ENCODE results near the gene C11orf21. TPM values are rescaled to one million over a fixed set of nuclear protein-coding genes. Genes with fewer than 3 reads are reported as not detected.

The C11orf21 gene
- total RNA-seq, 1 donor from 2014 or later = not detected

DNA sequence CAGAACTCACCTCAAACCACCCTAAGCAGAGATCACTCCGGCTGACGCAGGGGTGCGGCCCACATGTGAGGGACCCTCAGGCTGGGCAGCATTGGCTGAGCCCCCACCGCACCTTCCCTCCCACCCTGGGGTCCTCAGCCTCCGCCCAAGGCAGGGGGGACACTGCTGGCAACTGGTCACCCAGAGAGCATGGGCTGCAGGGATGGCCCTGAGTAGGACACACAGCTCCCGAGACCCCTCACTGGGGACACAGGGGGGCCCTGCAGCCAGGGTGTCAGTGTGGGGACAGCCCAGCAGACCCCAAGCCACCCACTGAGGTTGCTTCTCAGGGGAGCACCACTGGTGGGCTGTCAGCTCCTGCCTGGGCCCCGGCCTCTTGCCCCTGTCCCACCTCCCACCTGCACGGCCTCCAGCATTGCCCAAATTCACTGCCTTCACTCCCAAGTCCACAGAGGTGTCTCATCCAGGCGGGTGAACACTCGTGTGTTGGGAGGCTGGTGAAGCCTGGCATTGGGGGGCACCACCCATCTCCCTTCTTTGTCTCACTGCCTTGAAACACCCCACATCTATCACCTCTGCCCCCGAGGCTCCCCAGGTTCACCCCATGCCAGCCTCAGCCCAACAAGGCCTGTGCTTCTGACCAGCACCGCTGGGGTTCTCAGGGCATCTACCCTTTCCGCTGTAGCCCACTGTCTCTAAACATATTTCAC, 4.7 kb downstream of the C11orf21 start:
- H3K4me3 ChIP-seq (ENCODE audit: low read depth, low read length) = no peak overlapping the region
- H3K27me3 ChIP-seq (ENCODE audit: control insufficient read depth, insufficient read depth, low read length) = no peaks in the 10 kb centered on the region
- TF ChIP-seq, protein P1, sequence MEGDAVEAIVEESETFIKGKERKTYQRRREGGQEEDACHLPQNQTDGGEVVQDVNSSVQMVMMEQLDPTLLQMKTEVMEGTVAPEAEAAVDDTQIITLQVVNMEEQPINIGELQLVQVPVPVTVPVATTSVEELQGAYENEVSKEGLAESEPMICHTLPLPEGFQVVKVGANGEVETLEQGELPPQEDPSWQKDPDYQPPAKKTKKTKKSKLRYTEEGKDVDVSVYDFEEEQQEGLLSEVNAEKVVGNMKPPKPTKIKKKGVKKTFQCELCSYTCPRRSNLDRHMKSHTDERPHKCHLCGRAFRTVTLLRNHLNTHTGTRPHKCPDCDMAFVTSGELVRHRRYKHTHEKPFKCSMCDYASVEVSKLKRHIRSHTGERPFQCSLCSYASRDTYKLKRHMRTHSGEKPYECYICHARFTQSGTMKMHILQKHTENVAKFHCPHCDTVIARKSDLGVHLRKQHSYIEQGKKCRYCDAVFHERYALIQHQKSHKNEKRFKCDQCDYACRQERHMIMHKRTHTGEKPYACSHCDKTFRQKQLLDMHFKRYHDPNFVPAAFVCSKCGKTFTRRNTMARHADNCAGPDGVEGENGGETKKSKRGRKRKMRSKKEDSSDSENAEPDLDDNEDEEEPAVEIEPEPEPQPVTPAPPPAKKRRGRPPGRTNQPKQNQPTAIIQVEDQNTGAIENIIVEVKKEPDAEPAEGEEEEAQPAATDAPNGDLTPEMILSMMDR (IDR thresholded peaks at IDR 0.05; ENCODE audit: insufficient read depth, low read length, severe bottlenecking) = no peak
- no peak for FAIRE-seq
- no peaks in the 10 kb centered on the region for H3K36me3 ChIP-seq (ENCODE audit: control insufficient read depth, insufficient read depth, low read length)
- DNase-seq (ENCODE audit: low read depth) = no peak

DNA sequence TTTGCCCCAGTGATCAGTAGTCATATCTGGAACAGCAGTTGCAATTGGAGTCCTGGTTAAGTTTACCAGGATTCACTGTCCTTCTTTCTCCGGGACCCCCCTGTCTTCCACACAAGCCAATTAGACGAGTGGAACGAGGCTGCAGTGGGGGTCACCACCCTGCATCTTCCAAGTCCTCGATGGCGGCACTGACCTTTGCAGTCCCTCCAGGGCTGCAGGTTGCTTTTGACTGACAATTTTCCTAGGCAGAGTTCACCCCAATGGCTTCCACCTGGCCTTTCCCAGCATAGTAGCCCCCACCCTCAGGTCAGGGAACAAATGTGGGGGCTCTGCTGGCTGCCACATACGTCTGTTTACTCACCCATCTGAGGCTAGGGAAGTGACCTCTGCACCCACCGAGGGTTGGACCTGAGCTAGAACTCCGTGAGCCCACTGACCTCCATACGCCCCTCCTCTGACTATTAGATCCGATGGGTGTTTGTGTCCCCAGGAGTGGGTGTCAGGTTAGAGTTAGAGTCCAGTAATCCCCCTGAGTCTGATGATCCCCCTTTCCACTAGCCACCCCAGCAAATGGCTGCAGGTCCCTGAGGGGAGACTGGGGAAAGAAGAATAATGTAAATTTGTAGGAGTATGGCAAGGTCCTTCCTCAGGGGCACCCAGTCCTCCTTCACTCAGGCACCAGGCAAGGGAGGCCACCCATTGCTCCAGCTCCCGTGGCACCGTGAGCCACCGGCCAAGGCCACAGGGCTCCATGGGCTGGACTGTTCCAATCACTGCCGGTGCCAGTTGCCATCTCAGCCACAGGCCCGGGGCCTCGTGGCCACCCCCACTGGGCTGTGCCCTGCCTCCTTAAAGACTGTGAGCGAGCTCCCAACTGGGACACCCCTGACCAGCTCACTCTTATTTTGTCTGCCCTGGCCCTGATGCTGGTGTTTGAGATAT, 5.5 kb downstream of the C11orf21 start:
- DNase-seq (ENCODE audit: low read depth) = no peak

DNA sequence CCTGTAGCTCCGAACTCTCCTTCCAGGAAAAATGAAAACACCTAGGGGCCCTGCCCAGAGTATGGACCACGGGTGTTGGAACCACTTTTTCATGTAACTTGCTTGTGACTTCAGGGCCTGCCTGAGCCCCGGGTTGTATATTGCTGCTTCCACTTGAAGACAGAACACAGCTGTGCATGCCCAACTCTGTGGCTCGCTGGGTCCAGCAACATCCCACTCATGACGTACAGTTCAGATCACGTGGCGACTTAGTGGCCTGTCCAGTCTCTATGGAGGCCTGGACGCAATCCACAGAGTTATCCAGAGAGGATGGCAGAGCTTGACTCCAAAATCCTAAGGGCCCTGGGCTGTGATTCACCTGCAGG, 6.8 kb downstream of the C11orf21 start:
- H3K4me3 ChIP-seq (ENCODE audit: low read depth, low read length) = no peak overlapping the region
- H3K36me3 ChIP-seq (ENCODE audit: control insufficient read depth, insufficient read depth, low read length) = no peaks in the 10 kb centered on the region
- H3K27me3 ChIP-seq (ENCODE audit: control insufficient read depth, insufficient read depth, low read length) = no peaks in the 10 kb centered on the region
- FAIRE-seq (no peak), DNase-seq (ENCODE audit: low read depth) (no peak)
- TF ChIP-seq, protein P1 (IDR thresholded peaks at IDR 0.05; ENCODE audit: insufficient read depth, low read length, severe bottlenecking) = no peak

More for the DNA sequence above, 5.5 kb downstream of the C11orf21 start:
- H3K4me3 ChIP-seq (ENCODE audit: low read depth, low read length) = no peak overlapping the region
- H3K27me3 ChIP-seq (ENCODE audit: control insufficient read depth, insufficient read depth, low read length) = no peaks in the 10 kb centered on the region
- H3K36me3 ChIP-seq (ENCODE audit: control insufficient read depth, insufficient read depth, low read length) = no peaks in the 10 kb centered on the region
- TF ChIP-seq, protein P1 (IDR thresholded peaks at IDR 0.05; ENCODE audit: insufficient read depth, low read length, severe bottlenecking) = no peak
- FAIRE-seq = no peak

DNA sequence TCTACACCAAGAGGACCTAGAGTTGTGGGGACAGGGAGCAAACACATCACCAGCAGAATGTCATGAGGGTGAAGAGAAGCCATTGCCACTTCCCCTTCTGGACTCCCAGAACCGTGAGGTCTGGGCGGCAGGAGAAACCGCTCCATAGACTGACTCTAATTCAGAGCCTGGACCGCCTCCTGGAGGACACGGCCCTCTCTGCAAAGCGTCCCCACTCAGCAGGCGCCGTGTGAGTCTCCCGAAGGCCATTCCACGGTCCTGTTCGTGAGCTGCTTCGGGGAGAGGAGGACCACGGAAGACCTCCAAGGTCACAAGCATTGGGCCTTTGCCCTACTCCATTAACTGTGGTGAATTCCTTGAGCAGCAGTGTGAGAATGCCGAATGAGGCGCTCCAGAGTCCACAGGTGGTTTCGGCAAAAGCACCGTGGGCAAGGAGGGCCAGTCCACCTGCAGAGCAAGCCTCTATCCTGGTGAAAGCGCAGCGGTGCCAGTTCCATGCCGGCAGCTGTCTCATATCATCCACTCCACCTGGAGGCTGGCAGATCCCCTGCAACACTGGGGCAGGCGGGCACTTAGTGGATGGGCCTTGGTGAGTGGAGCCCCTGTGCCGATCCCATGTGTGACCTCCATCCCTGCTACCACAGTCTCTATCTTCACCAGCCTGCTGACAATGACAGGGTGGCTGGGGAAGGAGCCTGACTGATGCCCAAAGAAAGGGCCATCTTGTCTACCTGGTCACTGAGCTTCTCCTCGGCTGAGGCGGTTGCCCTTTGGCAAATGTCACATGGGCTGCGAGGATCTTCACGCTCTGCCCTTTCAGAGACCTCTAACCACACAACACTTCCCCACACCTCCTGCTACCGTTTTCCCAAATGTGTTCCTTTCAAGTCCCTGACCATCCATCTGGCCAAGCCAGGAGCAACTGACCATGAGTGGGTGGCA, 7.5 kb downstream of the C11orf21 start:
- FAIRE-seq (no peak), DNase-seq (ENCODE audit: low read depth) (no peak)
- H3K36me3 ChIP-seq (ENCODE audit: control insufficient read depth, insufficient read depth, low read length) = no peaks in the 10 kb centered on the region
- no peaks in the 10 kb centered on the region for H3K27me3 ChIP-seq (ENCODE audit: control insufficient read depth, insufficient read depth, low read length)
- TF ChIP-seq, protein P1 (IDR thresholded peaks at IDR 0.05; ENCODE audit: insufficient read depth, low read length, severe bottlenecking) = no peak
- H3K4me3 ChIP-seq (ENCODE audit: low read depth, low read length) = no peak overlapping the region

DNA sequence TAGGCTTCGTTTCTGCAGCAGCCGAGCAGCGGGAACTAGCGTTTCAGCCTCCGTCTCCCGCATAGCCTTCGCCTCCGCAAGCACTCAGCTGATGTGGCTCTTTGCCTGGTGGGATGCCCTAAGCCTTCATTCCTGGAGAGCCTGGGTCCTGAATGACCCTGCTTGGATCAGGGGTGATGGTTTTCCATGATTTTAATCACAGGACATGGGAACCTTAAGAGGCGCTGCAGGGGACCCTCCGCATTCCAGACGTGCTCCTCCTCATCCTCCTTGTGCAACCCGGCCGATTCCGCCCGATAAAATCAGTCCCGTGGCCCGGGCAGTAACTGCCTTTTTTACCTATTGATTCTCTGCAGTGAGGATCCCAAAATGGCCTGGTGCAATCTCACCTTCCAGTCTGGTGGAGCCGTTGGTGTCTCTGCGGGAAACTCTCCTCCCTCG, 8.2 kb downstream of the C11orf21 start:
- no peaks in the 10 kb centered on the region for H3K36me3 ChIP-seq (ENCODE audit: control insufficient read depth, insufficient read depth, low read length)
- FAIRE-seq (no peak), DNase-seq (ENCODE audit: low read depth) (no peak)
- TF ChIP-seq, protein P1 (IDR thresholded peaks at IDR 0.05; ENCODE audit: insufficient read depth, low read length, severe bottlenecking) = no peak
- H3K4me3 ChIP-seq (ENCODE audit: low read depth, low read length) = no peak overlapping the region
- H3K27me3 ChIP-seq (ENCODE audit: control insufficient read depth, insufficient read depth, low read length) = no peaks in the 10 kb centered on the region
